Amniotic stem cell (primary cell): Measurements from ENCODE around the gene CIDEA.

Experiments
- DNase-seq: peaks from one replicate; lab custom pipeline; 2025; lab: John Stamatoyannopoulos, UW

Gene CIDEA

GRCh38 chr18:12318857-12319256, 64.7 kb downstream of the CIDEA start:
- DNase-seq = no peak

- no peak for DNase-seq
Measured at GRCh38 chr18:12321333-12321732, 67.2 kb downstream of the CIDEA start.

- no peak for DNase-seq
Measured at GRCh38 chr18:12324991-12325725, 71.0 kb downstream of the CIDEA start.

- DNase-seq = no peak
Measured at GRCh38 chr18:12325726-12326245, 71.6 kb downstream of the CIDEA start.

GRCh38 chr18:12326711-12327460, 72.7 kb downstream of the CIDEA start:
- no peak for DNase-seq
